HUES6 (cell line): Measurements from ENCODE around the gene FAM118A.

ENCODE experiments used
- H3K27ac ChIP-seq: 2 replicates; pipeline ENCODE4 v1.7.0; 2013; ENCODE audit warnings: low read depth, mild to moderate bottlenecking, low read length, inconsistent platforms
- H3K27me3 ChIP-seq: 2 replicates; pipeline ENCODE4 v1.6.1; 2013; ENCODE audit warnings: low read length; ENCODE audit not compliant: control insufficient read depth, insufficient read depth
- H3K36me3 ChIP-seq: 2 replicates; pipeline ENCODE4 v1.6.1; 2013; ENCODE audit warnings: low read length; ENCODE audit not compliant: control insufficient read depth, insufficient read depth
- H3K4me1 ChIP-seq: 2 replicates; pipeline ENCODE4 v1.6.1; 2013; ENCODE audit warnings: low read length; ENCODE audit not compliant: control insufficient read depth, insufficient read depth
- H3K4me3 ChIP-seq: 2 replicates; pipeline ENCODE4 v1.5.1; 2013; ENCODE audit warnings: low read depth, low read length
- H3K9ac ChIP-seq: one replicate; pipeline ENCODE4 v1.6.1; 2013; ENCODE audit warnings: mild to moderate bottlenecking, low read length
- H3K9me3 ChIP-seq: 2 replicates; pipeline ENCODE4 v1.6.1; 2013; ENCODE audit warnings: low read depth, low read length; ENCODE audit not compliant: control insufficient read depth, insufficient read depth

Gene FAM118A

DNA sequence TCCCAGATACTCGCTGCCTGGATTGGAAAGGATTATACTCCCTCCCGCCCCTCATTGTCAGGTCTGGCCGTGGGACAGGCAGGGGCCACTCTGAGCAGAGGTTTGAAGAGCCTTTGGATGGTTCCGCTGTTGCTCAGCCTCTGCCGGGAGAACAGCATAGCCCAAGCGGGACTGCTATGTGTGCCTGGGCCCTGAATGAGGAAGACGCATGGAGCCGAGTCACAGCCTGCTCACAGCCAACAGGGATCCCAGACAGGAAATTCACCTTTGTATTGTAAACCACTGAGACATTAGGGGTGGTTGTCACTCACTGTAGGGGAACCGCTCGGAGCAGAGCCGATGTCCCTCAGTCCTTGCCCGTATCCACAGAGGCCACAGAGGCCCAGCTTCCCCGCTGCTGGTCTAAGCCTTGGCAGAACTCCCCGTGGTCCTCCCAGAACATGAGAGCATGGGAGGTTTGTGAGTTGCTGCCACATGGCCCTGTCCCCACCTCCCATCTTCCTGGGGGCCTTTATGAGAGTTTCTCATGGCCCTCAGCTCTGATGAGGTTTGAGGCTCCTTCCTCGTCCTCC is 10.7 kb upstream of the FAM118A start:
- peak overlapping the region; percentile 7 for H3K9ac ChIP-seq
- peaks cover 11% of the 10 kb centered on the region for H3K4me1 ChIP-seq
- no peak overlapping the region for H3K27ac ChIP-seq
- no peak overlapping the region for H3K4me3 ChIP-seq
- no peaks in the 10 kb centered on the region for H3K36me3 ChIP-seq
- H3K9me3 ChIP-seq = no peaks in the 10 kb centered on the region
- H3K27me3 ChIP-seq = no peaks in the 10 kb centered on the region

DNA sequence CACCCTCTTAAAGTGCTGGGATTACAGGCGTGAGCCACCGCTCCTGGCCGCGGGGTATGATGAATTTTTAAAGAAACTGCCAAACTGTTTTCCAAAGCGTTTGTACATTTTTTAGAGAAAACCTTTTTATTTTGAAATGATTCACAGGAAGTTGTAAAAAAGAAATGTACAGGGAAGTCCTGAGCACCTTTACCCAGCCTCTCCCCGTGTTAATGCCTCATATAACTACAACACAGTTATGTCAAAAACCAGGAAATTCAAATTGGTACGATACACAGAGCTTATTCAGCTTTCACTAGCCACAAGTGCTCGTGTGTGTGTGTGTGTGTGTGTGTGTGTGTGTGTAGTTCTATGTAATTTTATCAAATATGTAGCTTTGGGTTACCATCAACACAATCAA is 7.0 kb upstream of the FAM118A start:
- Histone ChIP-seq H3K9me3 (no peaks in the 10 kb centered on the region), H3K36me3 (no peaks in the 10 kb centered on the region), H3K9ac (no peak overlapping the region), H3K4me3 (no peak overlapping the region), H3K4me1 (peaks cover 11% of the 10 kb centered on the region), H3K27ac (no peak overlapping the region), H3K27me3 (no peaks in the 10 kb centered on the region)

DNA sequence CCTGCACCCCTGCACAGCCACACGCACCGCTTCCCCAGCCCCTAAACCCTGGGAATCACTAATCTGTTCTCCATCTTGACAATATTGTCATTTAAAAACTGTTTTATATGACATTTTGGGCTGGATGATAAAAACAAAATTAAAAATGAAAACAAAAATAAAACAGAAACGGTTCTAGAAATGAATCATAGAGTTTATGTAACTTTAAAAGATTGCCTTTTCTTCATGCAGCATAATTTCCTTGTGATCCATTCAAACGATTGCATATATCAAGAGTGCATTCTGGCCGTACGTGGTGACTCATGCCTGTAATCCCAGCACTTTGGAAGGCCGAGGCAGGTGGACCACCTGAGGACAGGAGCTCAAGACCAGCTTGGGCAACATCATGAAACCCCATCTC is 6.6 kb upstream of the FAM118A start:
- H3K27me3 ChIP-seq = no peaks in the 10 kb centered on the region
- H3K4me3 ChIP-seq = no peak overlapping the region
- H3K36me3 ChIP-seq = no peaks in the 10 kb centered on the region
- no peak overlapping the region for H3K9ac ChIP-seq
- peaks cover 11% of the 10 kb centered on the region for H3K4me1 ChIP-seq
- no peaks in the 10 kb centered on the region for H3K9me3 ChIP-seq
- no peak overlapping the region for H3K27ac ChIP-seq

DNA sequence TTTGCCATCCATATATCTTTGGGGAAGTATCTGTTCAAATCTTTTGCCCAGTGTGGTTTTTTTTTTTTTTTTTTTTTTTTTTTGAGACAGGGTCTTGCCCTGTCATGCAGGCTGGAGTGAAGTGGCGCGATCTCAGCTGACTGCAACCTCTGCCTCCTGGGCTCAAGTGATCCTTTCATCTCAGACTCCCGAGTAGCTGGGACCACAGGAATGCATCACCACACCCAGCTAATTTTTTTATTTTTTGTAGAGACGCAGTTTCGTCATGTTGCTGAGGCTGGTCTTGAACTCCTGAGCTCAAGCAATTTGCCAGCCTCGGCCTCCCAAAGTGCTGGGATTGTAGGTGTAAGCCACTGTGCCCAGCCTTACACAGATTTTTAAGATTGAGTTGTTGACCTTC is 4.8 kb upstream of the FAM118A start:
- Histone ChIP-seq H3K27ac (no peak overlapping the region), H3K9me3 (no peaks in the 10 kb centered on the region), H3K4me1 (peaks cover 12% of the 10 kb centered on the region), H3K4me3 (no peak overlapping the region), H3K9ac (no peak overlapping the region), H3K36me3 (no peaks in the 10 kb centered on the region), H3K27me3 (no peaks in the 10 kb centered on the region)

DNA sequence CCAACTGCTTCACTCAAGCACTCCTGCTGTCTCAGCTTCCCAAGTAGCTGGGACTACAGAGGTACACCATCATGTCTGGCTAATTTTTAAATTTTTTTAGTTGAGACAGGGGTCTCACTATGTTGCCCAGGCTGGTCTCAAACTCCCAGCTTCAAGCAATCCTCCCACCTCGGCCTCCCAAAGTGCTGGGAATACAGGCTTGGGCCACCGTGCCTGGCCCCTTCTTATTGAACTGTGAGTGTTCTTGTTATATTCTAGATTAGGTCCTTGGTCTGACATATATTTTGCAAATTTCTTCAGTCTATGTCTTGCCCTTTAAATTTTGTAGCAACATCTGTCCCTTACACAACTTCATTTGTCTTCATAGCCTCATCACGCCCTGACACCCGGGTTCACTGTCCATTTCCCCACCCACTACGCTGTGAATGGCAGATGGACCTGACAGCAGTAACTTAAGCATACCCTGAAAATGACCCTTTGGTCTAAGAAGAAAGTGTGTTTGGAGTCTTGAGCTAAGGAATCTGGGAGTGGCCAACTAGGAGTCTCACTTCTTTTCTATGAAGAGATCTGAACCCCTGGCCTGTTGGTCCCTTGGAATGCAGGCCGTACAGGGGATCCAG is 4.2 kb upstream of the FAM118A start:
- no peaks in the 10 kb centered on the region for H3K9me3 ChIP-seq
- H3K27me3 ChIP-seq = peaks cover under 1% of the 10 kb centered on the region; the same call in 1 of the 2 replicates
- H3K9ac ChIP-seq = no peak overlapping the region
- H3K4me1 ChIP-seq = peaks cover 12% of the 10 kb centered on the region
- no peak overlapping the region for H3K27ac ChIP-seq
- H3K36me3 ChIP-seq = no peaks in the 10 kb centered on the region
- no peak overlapping the region for H3K4me3 ChIP-seq

DNA sequence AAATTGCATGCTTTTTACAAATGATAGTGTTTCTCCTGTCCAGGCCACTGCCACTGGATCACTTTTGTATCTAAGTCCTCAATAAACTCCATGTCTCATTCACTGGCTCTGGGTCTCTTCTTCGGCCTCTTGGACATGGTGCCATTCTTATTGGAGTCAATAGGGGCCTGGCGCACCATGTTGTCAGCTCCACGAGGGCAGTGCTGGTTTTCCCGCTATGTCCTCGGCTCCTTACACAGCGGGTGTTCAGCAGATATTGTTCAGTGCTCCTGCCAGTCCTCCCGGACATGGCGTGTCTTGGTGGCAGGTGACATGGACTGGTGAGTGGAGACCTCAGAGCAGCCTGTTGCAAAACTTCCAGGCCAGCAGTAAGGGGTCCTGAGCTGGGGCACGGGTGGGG is 3.6 kb upstream of the FAM118A start:
- H3K4me1 ChIP-seq = peaks cover 15% of the 10 kb centered on the region
- H3K9me3 ChIP-seq = no peaks in the 10 kb centered on the region
- no peaks in the 10 kb centered on the region for H3K36me3 ChIP-seq

DNA sequence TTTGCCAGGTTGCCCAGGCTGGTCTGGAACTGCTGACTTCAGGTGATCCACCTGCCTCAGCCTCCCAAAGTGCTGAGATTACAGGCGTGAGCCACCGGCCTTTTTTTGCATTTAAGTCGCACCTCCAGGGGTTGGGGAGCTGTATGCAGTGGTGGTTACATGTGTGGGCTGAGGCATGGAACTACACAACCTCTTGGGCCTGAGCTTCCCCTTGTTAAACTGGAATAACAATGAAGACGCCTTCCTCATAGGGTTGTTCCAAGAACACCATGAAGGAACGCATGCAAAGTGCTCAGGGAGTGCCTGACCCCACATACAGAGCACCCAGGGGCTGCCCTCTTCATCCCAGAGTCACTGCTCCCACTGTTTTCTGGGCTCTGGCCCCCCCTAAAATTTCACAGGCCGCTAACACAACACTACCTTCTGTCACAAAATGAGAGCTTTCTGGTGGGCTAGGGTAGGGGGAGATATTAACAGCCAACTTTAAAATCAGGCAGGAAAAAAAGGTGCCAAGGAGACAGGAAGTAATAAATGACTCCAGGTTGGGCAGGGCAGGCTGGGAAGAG is 1.3 kb upstream of the FAM118A start:
- Histone ChIP-seq H3K27ac (no peak overlapping the region), H3K9ac (no peak overlapping the region), H3K36me3 (0 out of 2 replicates have a peak, but pooled peaks cover 5% of the 10 kb centered on the region), H3K4me1 (peaks cover 25% of the 10 kb centered on the region), H3K27me3 (peaks cover 5% of the 10 kb centered on the region; the same call in 1 of the 2 replicates), H3K9me3 (no peaks in the 10 kb centered on the region), H3K4me3 (peak overlapping the region; percentile 67)

More for the DNA sequence above, 3.6 kb upstream of the FAM118A start:
- Histone ChIP-seq H3K27me3 (peaks cover 5% of the 10 kb centered on the region; the same call in 1 of the 2 replicates), H3K4me3 (no peak overlapping the region), H3K9ac (no peak overlapping the region), H3K27ac (no peak overlapping the region)

DNA sequence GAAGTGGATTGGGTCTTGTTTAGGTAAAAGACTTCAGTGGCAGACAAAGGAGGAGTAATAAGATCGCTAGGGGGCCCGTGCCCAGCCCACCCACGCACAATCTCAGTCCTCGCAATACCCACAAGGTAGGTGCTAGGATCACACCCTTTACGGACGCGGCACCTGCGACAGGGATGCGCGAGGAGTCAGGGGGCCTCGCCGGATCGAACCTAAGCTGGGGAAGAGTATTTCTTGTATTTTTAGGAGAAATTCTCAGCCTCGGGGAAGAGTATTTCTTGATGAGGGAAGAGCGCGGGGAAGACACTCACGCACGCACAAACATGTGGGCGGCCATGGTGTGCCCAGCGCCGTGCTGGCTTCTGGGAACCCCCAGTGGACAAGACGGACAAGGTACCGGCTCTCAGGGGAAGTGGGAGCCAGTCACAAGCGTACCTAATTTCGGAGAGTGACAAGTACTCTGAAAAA is 745 bp upstream of the FAM118A start:
- H3K36me3 ChIP-seq = 0 out of 2 replicates have a peak, but pooled peaks cover 5% of the 10 kb centered on the region
- peak overlapping the region; percentile 58 for H3K9ac ChIP-seq
- peaks cover 5% of the 10 kb centered on the region; the same call in 1 of the 2 replicates for H3K27me3 ChIP-seq
- H3K27ac ChIP-seq = no peak overlapping the region; the same call in 1 of the 2 replicates
- H3K4me3 ChIP-seq = peak overlapping the region; percentile 67
- H3K4me1 ChIP-seq = peaks cover 27% of the 10 kb centered on the region
- no peaks in the 10 kb centered on the region for H3K9me3 ChIP-seq

DNA sequence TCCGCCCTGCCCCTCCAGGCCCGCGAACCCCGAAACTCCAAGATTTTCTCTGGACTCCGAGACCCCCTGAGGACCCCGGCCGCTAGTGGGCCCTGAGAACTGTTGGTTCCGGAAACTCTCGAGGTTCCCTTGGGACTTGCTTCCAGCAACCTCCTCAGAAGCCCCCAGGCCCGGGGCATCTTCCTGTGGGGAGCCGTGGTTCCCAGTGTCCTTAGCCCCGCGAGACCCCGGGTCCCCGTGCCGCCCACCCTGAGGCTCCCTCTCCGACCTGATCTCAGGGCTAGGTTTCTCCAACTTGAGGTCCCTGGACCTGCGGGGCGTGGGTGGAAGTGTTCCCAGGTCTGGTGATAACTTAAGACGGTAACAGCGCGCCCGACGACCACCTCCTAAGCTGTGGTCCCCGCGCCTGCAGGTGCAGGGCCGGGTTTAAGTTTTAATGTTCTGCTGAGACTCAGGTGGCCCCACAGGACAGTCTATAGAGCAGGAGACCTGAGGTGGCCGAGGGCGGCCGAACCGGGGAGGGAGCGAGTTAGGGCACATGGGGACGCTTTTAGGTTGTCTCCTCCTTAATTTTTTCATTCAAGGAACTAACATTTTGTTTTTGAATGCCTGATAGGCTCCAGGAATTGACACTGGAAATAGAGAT is 720 bp downstream of the FAM118A start:
- H3K27me3 ChIP-seq = peaks cover 5% of the 10 kb centered on the region; the same call in 1 of the 2 replicates
- peak overlapping the region; percentile 55; the same call in 1 of the 2 replicates for H3K27ac ChIP-seq
- no peaks in the 10 kb centered on the region for H3K9me3 ChIP-seq
- peak overlapping the region; percentile 85 for H3K4me3 ChIP-seq
- peaks cover 31% of the 10 kb centered on the region for H3K4me1 ChIP-seq
- 0 out of 2 replicates have a peak, but pooled peaks cover 5% of the 10 kb centered on the region for H3K36me3 ChIP-seq
- H3K9ac ChIP-seq = peak overlapping the region; percentile 64

DNA sequence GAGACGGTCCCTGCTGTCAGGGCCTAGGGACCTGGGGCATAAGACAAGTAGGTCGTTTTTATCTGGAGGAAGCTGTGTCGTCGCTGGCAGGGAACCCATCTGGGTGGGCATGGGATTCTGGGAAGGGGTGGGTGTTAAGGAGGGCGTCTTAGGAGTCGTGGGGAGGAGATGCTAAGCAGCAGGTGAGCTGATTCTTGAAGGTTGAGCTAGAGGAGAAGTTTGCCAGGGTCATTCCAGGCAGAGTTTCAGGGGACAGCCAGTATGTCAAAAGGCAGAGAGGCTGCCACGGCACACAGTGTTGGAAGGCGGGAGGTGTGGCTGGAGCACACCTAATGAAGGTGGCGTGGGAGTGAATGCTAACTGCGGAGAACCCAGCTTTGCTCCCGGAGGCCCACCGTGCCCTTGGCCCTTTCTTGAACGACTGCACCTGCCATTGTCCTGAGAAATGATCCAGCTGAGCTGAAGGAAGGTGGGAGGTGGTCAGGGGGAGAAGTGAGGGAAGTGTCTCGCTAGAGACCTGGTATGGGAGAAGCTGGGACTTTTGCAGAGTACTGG is 1.3 kb downstream of the FAM118A start:
- peaks cover 5% of the 10 kb centered on the region; the same call in 1 of the 2 replicates for H3K27me3 ChIP-seq
- H3K9me3 ChIP-seq = no peaks in the 10 kb centered on the region
- peak overlapping the region; percentile 85 for H3K4me3 ChIP-seq
- H3K27ac ChIP-seq = no peak overlapping the region
- peak overlapping the region; percentile 64 for H3K9ac ChIP-seq
- 0 out of 2 replicates have a peak, but pooled peaks cover 5% of the 10 kb centered on the region for H3K36me3 ChIP-seq
- H3K4me1 ChIP-seq = peaks cover 31% of the 10 kb centered on the region
